Left colon (tissue), 2 donors: ENCODE results near the gene GCN1. TPM values are rescaled to one million over a fixed set of nuclear protein-coding genes. Genes with fewer than 3 reads are reported as not detected.

ENCODE experiments used
- ATAC-seq: fragments of 200-7000 bp; cut with Tn5 transposase; one replicate; pipeline ENCODE4 v1.9.1; 2020; ENCODE audit warnings: mild to moderate bottlenecking, moderate library complexity
- DNase-seq, 2 donors: peaks; one replicate each; pipeline ENCODE4 v3.0.0-alpha.2; 2020
- intact Hi-C, 2 donors: fragments of 100-400 bp; cut with DNase I in 1 of 2; cut with micrococcal nuclease in 1 of 2; formaldehyde crosslinking; loops; one replicate each; pipeline versions ENCODE4 v1.11.2 to v1.14.0; 2022; cut with DNase I, micrococcal nuclease
- total RNA-seq, 2 donors: library from RNA; stranded (reverse); fragmentation: NEBNext Ultra II Directional; extraction: Animal tissue kit (Norgen Biotek cat#: 25700); gene quantifications; one replicate each; pipeline ENCODE4 v1.2.1, GENCODE V29; 2021
- donor health status: DM: no; HTN: no; CAD: no.
- donor health status: DM: yes; HTN: yes; CAD: no.

GCN1 gene
- total RNA-seq, 2 donors from 2014 or later = 61.3 to 78.8 TPM

- ATAC-seq = no peak
- no peak for DNase-seq
- intact Hi-C loops = no loop called here
These were observed 34.8 kb downstream of the GCN1 start for GRCh38 chr12:120159509-120160237.

DNA sequence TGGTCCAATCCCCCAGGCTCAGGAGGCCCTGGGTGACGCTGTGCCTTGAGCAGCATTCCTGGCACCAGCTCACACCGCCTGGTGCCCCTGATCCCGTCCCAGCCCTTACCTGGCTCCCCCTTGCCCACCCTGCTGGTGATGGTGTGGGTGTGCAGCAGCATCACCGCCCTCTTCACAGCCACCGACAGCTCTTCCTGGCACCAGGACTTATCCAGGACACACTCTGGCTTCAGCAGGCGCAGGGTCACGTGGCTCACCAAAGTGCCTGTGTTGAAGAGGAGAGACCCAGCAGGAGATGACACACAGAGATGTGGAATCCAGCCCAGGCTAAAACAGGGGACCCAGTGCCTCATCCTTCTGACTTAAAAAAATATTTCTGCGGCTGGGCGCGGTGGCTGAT is 36.2 kb downstream of the GCN1 start:
- intact Hi-C loops = no loop called here
- no peak for DNase-seq
- ATAC-seq = no peak

- DNase-seq (no peak), ATAC-seq (no peak)
- intact Hi-C loops = no loop called here
These were observed 36.8 kb downstream of the GCN1 start for GRCh38 chr12:120157678-120158077.

DNA sequence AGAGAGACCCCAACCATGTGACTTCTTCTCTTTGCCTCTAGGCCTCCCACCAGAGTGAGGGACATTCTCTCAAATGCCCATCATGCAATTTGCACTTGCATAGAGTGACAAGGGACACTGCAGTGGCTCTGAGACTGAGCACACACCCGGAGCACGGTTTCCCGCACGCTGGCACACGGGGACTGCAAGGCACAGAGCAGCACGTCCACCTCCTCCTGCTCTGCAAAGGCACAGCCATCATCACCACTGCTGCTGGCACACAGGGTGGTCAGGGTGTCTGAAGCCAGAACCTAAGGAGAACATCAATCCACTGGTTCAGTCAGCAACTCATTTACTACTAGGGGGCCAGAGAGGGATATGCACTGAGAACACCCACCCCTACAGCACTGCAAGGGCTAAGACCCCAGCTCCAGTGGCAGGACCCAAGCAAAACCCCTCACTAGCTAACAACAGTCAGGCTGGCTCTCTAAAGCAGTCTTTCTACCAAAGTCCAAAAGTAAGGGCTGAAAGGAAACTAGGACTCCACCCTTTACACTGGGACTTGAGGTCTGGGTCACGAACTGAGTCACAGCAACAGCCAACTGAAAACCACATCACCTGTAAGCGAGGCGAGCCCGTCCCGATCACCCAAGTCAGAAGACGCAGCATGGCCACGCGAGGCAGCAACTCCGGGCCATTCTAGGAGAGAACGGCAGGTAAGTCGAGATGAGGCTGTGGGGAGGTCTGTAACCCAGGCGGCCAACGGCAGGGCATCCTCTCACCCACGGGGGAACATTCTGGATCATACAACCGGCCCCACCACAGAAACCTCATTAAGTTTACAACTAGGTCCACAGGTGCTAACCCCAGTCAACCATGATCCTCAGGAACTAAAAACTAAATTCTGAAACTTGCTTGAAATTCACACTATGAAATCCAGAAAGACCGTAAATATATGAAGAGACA is 37.9 kb downstream of the GCN1 start:
- DNase-seq (no peak), ATAC-seq (no peak)
- intact Hi-C loops = no loop called here

DNA sequence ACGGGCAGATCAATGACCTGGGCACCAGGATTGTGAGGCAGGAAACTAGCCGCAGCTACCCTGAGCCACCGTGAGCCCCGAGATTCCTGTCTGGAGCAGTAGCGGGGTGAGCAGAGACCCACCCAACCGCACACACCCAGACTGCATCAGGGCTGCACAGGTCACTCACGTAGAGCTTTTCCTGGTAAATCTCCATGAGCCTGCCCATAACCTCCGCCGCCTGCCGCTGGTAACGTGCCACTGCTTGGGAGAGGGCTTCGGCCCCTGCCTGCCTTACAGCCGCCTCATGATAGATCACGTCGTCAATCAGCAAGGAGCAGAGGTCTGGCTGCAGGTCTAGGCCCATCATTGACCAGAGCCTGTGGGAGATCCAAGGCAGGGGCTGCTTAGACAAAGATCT is 39.4 kb downstream of the GCN1 start:
- intact Hi-C loops = no loop called here
- no peak for DNase-seq
- ATAC-seq = no peak

- DNase-seq (no peak), ATAC-seq (no peak)
- intact Hi-C loops = no loop called here
These were observed 43.5 kb downstream of the GCN1 start for GRCh38 chr12:120150919-120151525.

DNA sequence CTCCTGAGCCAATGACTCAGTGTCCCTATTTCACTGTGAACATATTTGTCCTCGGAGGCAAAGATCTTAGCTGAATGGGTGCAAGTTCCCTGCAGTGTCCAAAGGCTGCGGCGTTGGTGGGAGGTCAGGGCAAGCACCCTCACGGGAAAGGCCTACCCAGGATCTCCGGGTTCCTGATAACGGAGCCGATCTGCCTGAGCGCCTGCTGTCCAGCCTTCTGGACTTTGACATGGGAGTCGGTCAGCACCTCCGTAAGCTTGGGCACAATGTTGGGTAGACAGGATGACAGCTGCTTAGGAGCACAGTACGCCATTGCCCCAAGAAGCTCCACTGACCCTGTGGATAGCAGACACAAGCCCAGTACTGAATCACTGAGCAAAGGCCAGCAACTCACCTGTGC is 46.5 kb downstream of the GCN1 start:
- intact Hi-C loops = no loop called here
- DNase-seq (no peak), ATAC-seq (peak; percentile 56)

- DNase-seq (no peak), ATAC-seq (no peak)
- intact Hi-C loops = no loop called here
These were observed 49.4 kb downstream of the GCN1 start for GRCh38 chr12:120145164-120145563.

- no peak for ATAC-seq
These were observed 50.3 kb downstream of the GCN1 start for GRCh38 chr12:120144215-120144614.

DNA sequence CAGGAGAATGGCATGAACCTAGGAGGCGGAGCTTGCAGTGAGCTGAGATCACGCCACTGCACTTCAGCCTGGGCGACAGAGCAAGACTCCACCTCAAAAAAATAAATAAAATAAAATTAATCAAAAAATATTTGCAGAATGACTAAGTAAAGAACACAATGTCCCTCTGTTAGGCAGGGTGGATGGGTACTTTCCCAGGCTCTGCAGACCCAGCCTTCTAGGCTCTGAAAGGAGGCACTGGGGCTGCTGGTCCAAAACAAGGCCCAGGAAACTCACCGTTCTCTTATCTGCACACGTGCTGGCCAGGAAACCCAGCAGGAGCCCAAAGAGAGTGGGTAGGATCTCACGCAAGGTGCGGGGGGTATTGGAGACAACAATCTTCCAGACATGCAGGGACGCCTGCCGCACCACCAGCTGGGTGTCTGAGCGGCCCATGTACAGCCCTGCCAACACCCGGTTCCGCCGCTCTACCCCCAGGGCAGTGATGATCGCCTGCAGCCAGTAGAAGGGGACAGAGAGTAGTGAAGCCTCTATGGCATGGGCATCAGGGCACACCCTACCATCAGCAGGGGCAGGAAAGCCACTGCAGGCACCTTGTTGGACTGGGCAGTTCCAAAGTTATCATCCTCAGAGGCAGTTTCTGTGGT is 52.2 kb downstream of the GCN1 start:
- ATAC-seq (no peak), DNase-seq (no peak)
- intact Hi-C loops = no loop called here

More at GRCh38 chr12:120144215-120144614, 50.3 kb downstream of the GCN1 start:
- no peak for DNase-seq
- intact Hi-C loops = no loop called here

GRCh38 chr12:120141336-120141735 is 53.2 kb downstream of the GCN1 start:
- ATAC-seq (no peak), DNase-seq (no peak)
- intact Hi-C loops = no loop called here

DNA sequence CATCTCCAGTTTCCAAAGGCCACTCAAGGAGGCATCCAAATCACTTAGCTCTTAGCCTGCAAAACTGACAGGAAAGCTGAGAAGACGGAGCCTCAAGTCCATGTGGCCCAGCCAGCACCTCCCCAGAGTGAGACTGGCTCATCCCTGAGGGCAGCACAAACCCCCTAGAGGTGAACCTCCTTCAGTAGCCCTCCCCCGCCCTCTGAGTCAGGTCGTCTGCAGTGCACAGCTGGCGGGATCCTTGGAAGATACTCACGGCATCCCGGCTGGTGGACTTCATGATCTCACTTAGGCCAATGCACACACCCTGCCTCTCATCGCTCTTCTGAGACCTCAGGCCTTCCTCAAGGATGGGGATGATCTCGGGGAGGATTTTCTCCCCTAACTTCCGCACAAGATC is 53.9 kb downstream of the GCN1 start:
- no peak for ATAC-seq
- DNase-seq = no peak
- intact Hi-C loops = no loop called here

- no peak for ATAC-seq
- no peak for DNase-seq
- intact Hi-C loops = no loop called here
These were observed 54.6 kb downstream of the GCN1 start for GRCh38 chr12:120139958-120140357.

DNA sequence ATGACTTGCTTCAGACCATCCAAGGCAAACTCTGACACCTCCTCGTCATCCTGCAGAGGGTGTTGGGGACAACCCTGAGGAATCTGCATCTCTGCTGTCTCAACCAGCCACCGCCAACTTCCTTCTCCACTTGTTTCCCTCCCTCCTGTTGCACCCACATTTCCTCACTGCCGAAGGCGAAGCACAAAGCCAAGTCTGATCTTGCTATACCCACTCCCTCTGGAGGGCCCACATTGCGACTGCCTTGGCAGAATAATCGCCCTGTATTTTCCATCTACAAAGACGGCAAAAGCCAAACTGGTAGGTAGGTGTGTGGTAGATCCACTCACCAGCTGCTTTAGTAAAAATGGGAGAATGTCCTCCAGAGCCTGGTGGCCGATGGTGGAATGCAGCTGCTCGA is 56.1 kb downstream of the GCN1 start:
- DNase-seq (no peak), ATAC-seq (no peak)
- intact Hi-C loops = no loop called here

GRCh38 chr12:120137833-120138232 is 56.7 kb downstream of the GCN1 start:
- DNase-seq = no peak

GRCh38 chr12:120136093-120136770 is 58.3 kb downstream of the GCN1 start:
- no peak for DNase-seq
- ATAC-seq = no peak
- intact Hi-C loops = no loop called here

More at GRCh38 chr12:120137833-120138232, 56.7 kb downstream of the GCN1 start:
- intact Hi-C loops = no loop called here
- ATAC-seq = no peak

GRCh38 chr12:120134307-120134980 is 60.1 kb downstream of the GCN1 start:
- DNase-seq (no peak), ATAC-seq (no peak)
- intact Hi-C loops = no loop called here

DNA sequence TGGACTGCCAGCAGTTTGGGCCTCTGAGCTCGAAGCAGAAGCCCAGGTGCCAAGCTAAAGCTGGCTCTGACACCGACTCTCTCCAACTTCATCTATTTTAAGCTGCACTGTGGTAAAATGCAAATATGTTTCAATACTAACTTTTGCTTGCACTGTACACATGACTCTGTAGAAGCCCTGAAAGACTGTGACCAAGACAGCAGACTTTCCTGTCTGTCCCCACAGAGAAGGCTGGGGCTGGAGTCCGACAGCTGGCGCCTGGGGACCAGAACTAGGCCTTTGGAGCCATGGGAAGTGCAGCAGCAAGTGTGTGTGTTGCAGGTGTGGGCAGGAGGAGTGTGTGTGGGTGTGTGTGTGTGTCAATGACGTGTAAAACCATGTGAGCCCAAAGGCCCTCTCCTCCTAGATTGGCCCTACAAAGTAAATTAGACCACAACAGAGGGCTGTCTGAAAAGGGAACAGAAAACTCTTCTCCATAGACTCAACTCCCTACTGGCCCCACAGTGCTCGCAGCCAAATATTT is 61.6 kb downstream of the GCN1 start:
- ATAC-seq (peak; percentile 18), DNase-seq (no peak)
- intact Hi-C loops = no loop called here
